ENCODE data around the gene OR13C3.

OR13C3 gene

DNA sequence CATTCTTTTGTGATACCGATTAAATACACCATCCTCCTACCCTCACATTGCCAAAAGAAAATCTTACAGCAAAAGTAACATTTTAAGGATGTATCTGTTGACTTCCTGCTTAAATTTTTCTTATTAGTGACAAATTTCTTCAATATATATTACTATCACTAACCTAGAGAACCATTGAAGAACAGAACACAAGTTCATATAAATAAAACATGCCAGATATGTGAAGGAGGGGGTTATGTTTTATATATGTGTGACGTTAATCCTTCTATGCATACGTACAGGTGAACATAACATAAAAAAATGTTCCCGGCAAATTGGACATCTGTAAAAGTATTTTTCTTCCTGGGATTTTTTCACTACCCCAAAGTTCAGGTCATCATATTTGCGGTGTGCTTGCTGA lies 32.7 kb downstream of the OR13C3 start, which contains the start of gene OR13F1:
Gene OR13F1, plus strand, starts transcription at position 301 of the 400 bp plus-strand sequence. Its CDS starts 0 bp downstream, at position 301.
- Mint-ChIP-seq H3K4me1 (ENCODE audit: low read depth) (no peaks in the 10 kb centered on the region), H3K27ac (no peak within 1 kb of the TSS)

GRCh38 chr9:104503440-104503839 lies 33.2 kb downstream of the OR13C3 start:
- Mint-ChIP-seq H3K4me3 (no peak overlapping the region), H3K4me1 (ENCODE audit: low read depth) (no peaks in the 10 kb centered on the region), H3K9me3 (ENCODE audit: low read depth) (no peaks in the 10 kb centered on the region), H3K27me3 (no peaks in the 10 kb centered on the region), H3K27ac (no peak overlapping the region), H3K36me3 (no peaks in the 10 kb centered on the region)

More for the DNA sequence above, 32.7 kb downstream of the OR13C3 start, which contains the start of gene OR13F1:
- Mint-ChIP-seq H3K4me3 (no peak within 1 kb of the TSS), H3K36me3 (no peaks in the 10 kb centered on the region), H3K27me3 (no peaks in the 10 kb centered on the region), H3K9me3 (ENCODE audit: low read depth) (no peaks in the 10 kb centered on the region)

DNA sequence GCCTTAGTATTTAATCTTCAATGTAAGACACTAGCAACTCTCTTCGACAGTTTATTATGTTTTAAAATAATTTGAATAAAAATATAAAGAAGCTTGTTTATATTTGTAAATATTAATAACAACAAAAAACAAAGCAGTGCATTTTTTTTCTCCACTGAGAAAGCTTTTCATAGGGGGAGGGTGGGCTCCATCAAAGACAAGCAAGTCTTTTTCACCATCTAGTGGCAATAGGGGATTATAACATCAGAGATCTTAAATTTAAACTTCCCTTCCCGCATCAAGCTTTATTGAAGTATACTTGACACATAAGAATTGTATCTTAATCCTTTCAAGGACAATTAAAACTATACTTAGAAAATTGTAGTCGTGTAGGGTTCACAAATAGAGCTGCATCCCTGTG lies 41.8 kb downstream of the OR13C3 start:
- Mint-ChIP-seq H3K36me3 (no peaks in the 10 kb centered on the region), H3K9me3 (ENCODE audit: low read depth) (no peaks in the 10 kb centered on the region), H3K27ac (no peak overlapping the region), H3K4me3 (no peak overlapping the region), H3K4me1 (ENCODE audit: low read depth) (no peaks in the 10 kb centered on the region), H3K27me3 (no peaks in the 10 kb centered on the region)

Measured in activated naive CD8-positive, alpha-beta T cell (primary cell).